ENCODE data around the gene HLTF.
A peak's percentile ranks its signal among the peaks of the same experiment; 100 is the strongest.

The HLTF gene

DNA sequence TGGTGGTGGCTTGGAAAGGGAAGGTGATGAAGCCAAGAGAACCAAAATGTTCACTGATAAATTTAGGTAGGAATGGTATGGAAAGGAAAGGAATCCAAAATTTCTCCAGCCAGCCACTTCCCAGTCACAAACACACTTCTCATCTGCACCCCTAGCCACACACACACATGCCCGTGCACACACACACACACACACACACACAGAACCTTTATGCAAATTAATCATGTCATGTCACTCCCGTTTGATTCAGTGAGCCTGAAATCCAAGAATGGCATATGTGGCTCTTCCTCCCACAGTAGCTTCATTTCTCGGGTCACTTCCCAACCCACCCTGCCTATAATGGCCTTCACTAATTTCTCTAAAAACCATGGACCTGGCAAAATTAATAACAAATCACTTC is 3.1 kb upstream of the HLTF start:
- DNase-seq (ENCODE audit: low read depth): no peak
- H3K4me3 ChIP-seq (ENCODE audit: control insufficient read depth, low read depth, low read length): no peak overlapping the region
- TF ChIP-seq, protein P1, sequence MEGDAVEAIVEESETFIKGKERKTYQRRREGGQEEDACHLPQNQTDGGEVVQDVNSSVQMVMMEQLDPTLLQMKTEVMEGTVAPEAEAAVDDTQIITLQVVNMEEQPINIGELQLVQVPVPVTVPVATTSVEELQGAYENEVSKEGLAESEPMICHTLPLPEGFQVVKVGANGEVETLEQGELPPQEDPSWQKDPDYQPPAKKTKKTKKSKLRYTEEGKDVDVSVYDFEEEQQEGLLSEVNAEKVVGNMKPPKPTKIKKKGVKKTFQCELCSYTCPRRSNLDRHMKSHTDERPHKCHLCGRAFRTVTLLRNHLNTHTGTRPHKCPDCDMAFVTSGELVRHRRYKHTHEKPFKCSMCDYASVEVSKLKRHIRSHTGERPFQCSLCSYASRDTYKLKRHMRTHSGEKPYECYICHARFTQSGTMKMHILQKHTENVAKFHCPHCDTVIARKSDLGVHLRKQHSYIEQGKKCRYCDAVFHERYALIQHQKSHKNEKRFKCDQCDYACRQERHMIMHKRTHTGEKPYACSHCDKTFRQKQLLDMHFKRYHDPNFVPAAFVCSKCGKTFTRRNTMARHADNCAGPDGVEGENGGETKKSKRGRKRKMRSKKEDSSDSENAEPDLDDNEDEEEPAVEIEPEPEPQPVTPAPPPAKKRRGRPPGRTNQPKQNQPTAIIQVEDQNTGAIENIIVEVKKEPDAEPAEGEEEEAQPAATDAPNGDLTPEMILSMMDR (conservative IDR thresholded peaks at IDR 0.05; ENCODE audit: control insufficient read depth, insufficient read depth, low read depth, low read length): no peak

DNA sequence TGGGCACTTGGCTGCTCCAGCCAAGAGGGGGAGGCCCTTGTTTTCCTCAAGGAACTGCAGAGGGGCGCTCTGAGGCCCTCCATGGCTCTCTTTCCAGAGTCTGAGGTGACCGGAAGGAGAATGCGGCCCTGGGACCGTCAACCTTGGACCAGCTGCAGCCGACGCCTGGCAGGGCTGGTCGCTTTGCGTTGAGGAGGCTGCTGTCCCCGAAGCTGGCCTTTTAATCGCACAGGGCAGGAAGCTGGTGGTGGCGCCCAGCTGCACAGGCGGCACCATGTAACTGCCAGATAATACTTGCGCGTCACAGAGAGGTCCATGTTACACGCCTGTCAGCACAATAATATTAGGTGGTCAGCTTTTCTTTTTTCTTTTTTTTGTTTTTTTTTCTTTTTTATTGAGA is 875 bp upstream of the HLTF start:
- TF ChIP-seq, protein P1 (conservative IDR thresholded peaks at IDR 0.05; ENCODE audit: control insufficient read depth, insufficient read depth, low read depth, low read length): no peak
- DNase-seq (ENCODE audit: low read depth): no peak
- H3K4me3 ChIP-seq (ENCODE audit: control insufficient read depth, low read depth, low read length): no peak overlapping the region

DNA sequence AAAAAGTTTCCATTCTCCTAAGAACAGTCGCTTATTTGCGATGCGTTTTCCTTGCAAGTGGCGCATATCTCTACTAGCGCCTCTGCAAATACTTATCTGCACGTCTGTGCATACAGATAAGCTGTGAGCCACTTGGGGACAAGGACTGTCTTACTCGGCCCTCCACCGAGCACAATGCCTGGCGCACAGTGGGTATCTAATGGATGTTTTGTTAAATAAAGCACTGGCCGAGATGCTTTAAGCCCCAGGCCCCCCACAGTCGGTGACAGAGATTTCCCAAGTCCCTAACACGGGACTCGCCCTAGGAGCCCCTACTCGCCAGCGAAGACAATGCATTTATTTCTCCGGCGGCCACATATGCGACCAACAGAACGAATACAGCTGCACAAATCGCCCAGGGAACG is 503 bp downstream of the HLTF start:
- DNase-seq (ENCODE audit: low read depth): peak; percentile 42
- TF ChIP-seq, protein P1 (conservative IDR thresholded peaks at IDR 0.05; ENCODE audit: control insufficient read depth, insufficient read depth, low read depth, low read length): no peak

DNA sequence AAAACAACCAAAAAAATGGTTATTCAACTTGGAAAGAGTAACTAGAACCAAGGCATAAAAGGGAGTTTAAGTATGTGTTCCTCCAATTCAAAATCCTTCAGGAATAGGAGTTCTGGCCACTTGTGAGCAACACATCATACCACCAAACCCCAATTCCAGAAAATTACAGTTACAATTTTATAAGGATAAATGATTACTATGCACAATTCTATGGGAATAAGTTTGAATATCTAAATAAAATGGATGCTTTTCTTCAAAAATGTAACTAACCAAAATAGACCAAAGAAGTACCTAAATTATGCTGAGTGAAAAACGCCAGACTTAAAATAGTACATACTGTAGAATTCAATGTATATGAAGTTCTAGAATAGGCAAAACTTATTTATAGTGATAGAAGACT is 4.6 kb downstream of the HLTF start:
- TF ChIP-seq, protein P1 (conservative IDR thresholded peaks at IDR 0.05; ENCODE audit: control insufficient read depth, insufficient read depth, low read depth, low read length): no peak
- DNase-seq (ENCODE audit: low read depth): no peak
- no peak overlapping the region for H3K4me3 ChIP-seq (ENCODE audit: control insufficient read depth, low read depth, low read length)

More for the DNA sequence above, 503 bp downstream of the HLTF start:
- H3K4me3 ChIP-seq (ENCODE audit: control insufficient read depth, low read depth, low read length): peak overlapping the region; percentile 94

DNA sequence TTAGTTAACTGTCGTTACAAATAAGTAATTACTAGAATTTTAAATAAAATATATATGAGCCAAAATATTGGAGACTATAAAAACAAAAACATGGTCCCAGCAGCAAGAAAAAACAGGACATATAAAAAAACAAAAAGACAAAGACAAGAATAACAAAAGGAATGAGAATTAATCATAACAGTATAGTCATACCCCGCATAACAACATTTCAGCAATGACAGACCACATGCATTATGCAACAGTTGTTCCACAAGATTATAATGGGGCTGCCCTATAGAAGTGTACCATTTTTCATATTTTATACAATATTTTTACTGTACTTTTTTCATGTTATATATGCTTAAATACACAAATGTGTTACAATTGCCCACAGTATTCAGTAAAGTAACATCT is 5.6 kb downstream of the HLTF start:
- peak; percentile 67 for DNase-seq (ENCODE audit: low read depth)
- no peak overlapping the region for H3K4me3 ChIP-seq (ENCODE audit: control insufficient read depth, low read depth, low read length)
- TF ChIP-seq, protein P1 (conservative IDR thresholded peaks at IDR 0.05; ENCODE audit: control insufficient read depth, insufficient read depth, low read depth, low read length): no peak

DNA sequence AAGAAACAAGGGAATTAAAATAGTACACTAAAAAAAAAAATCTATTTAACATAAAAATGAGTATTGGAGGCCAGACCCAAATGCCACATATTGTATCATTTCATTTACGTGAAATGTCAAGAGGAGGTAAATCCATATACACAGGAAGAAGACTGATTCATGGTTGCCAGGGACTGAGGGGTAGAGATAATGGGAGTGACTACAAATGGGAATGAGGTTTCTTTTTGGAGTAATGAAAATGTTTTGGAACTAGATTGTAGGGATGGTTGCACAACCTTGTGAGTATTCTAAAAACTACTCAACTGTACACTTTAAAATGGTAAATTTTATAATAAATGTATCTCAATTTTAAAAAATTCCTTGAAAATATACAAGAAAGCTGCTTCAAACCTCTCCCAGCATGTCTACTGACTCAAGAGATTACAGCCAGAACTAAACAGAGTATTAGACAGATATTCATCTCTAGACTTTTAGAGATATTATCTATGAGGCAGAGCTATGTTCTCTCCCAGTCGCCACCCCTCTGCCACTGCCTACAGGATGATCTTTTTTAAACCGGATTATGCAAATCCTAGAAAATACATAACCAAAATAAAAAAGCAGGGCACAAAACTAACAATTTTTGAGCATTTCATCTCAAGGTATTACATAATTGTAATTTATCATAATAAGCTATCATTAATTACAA is 6.2 kb downstream of the HLTF start:
- TF ChIP-seq, protein P1 (conservative IDR thresholded peaks at IDR 0.05; ENCODE audit: control insufficient read depth, insufficient read depth, low read depth, low read length): no peak
- peak; percentile 26 for DNase-seq (ENCODE audit: low read depth)

More for the DNA sequence above, 6.2 kb downstream of the HLTF start:
- H3K4me3 ChIP-seq (ENCODE audit: control insufficient read depth, low read depth, low read length): no peak overlapping the region
